DOHH2 (cell line): ENCODE measurements around the gene RAB3A.

Experiments
- CTCF ChIP-seq: fragments of 200-600 bp; sonication (generic); IDR thresholded peaks from one replicate; pipeline ENCODE4 v1.5.1; 2014; ENCODE audit warnings: antibody characterized with exemption, mild to moderate bottlenecking, low read depth, low read length; ENCODE audit not compliant: poor library complexity, severe bottlenecking
- EZH2phosphoT487 ChIP-seq: fragments of 200-600 bp; sonication (generic); IDR thresholded peaks from 2 replicates; pipeline ENCODE4 v1.6.1; 2017; ENCODE audit warnings: borderline replicate concordance, mild to moderate bottlenecking, antibody characterized with exemption, low read length, moderate library complexity, mixed read lengths

DNA sequence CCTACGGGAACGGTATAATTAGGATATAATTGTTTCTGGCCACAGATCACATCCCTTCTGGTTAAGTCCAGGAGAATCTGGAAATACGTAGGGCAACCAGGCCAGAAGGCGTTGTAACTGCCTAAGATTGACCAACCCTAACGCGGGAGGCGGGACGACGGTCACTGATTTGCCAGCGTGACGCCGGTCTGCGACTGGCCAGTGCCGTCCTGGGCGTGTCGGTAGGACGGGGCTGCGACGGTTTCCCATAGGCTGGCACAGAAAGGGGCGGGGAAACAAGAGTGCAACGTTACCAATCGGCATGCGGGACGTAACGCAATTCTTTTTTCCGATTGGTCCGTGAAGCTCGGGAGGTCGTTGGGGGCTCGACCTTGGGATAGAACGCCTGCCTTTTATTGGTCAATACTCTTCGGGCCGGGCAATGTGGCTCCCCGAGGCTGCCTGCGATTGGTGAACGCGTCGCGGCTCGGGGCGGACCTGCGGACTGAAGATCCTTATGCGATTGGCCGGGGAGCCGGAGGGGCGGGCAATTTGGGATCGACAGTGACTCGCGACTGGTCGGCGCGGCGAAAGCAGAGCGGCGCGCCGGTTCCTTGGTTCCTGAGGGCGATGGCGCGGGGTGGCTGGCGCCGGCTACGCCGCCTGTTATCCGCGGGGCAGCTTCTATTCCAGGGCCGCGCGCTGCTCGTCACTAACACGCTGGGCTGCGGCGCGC is 11.0 kb downstream of the RAB3A start, which contains the start of gene MPV17L2:
- TF ChIP-seq CTCF (no peak), EZH2phosphoT487 (no peak)
